Measurements from ENCODE around the gene EPS8L2.
"Not testable (repeated sequence)": the region's sequence is repeated elsewhere in the genome, so short reads cannot be mapped to it uniquely, and the experiment has no call there.

Gene EPS8L2

DNA sequence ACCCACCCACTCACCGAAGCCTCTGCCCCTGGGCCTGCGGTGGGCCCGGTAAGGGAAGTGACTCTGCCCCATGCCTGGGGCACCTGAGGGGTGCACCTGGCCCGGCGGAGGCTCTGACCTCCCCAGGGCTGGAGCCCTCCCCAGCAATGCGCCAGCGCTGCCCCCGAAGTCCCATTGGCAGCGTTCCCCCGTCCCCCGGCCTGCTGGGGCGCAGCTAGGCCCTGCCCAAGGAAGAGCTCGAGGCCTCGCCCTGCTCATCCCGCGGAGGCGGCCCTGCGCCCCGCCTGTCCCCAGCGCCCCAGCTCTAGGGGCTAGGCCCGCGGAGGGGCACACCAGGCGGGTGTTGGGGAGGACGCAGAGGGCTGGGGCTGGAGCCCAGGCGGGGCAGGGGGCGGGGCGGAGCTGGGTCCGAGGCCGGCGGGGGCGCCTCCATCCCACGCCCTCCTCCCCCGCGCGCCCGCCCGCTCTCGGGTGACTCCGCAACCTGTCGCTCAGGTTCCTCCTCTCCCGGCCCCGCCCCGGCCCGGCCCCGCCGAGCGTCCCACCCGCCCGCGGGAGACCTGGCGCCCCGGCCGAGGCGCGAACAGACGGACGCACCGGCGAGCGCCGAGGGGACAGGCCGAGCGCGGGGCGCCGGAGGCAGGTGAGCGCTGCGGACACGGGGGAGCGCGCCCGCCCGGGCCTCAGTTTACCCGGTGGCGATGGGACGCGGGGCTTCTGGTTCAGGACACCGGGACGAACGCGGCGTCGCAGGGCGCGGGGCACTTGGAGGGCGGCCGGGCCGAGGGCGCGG, at the start of gene EPS8L2:
Gene EPS8L2, plus strand, starts transcription at position 586 of the 793 bp plus-strand sequence. CDS start 3,177 bp downstream, outside the sequence.
- DNase-seq = no peak

DNA sequence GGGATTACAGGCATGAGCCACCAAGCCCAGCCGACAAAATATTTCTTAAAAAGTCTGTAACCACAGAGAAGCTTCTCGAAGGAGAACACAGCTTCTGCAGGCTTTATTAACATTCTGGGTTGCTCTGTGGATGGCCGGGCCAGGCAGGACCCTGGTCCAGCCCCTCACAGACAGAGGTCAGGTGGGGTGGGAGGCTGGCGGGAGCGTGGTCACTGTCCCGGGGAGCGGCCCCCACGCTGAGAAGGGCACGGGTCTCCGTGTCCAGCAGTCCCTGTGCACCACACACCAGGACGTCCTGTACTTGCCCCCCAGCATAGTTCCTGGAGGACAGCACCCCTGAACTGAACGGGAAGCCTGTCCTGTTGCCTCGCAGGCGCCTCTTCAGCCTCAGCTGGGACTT, 49.6 kb upstream of the EPS8L2 start:
- no peak for DNase-seq

DNA sequence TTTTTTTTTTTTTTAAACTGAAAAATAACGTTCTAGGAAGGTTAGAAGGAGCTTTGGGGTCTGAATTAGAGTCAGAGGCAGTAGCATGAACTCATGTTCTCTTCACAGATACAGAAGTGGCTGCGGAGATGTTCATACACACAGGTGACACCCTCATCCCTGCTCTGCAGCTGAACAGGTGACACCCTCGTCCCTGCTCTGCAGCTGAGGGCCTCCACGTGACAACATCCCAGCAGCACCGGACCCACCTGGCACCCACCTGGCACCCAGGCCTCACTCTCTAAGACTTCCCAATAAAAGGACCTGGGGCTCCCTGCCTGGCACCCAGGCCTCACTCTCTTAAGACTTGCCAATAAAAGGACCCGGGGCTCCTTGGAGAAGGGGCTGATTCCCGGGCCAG, 49.2 kb upstream of the EPS8L2 start:
- DNase-seq = no peak

- DNase-seq = no peak
These were observed 48.3 kb upstream of the EPS8L2 start for GRCh38 chr11:657691-658126.

GRCh38 chr11:659532-660085, 46.4 kb upstream of the EPS8L2 start:
- no peak for DNase-seq

GRCh38 chr11:660281-660680, 45.8 kb upstream of the EPS8L2 start:
- no peak for DNase-seq

- no peak for DNase-seq
These were observed 45.2 kb upstream of the EPS8L2 start for GRCh38 chr11:660681-661444.

- DNase-seq = no peak
These were observed 43.2 kb upstream of the EPS8L2 start for GRCh38 chr11:662689-663274.

- no peak for DNase-seq
These were observed 40.8 kb upstream of the EPS8L2 start for GRCh38 chr11:665062-665703.

DNA sequence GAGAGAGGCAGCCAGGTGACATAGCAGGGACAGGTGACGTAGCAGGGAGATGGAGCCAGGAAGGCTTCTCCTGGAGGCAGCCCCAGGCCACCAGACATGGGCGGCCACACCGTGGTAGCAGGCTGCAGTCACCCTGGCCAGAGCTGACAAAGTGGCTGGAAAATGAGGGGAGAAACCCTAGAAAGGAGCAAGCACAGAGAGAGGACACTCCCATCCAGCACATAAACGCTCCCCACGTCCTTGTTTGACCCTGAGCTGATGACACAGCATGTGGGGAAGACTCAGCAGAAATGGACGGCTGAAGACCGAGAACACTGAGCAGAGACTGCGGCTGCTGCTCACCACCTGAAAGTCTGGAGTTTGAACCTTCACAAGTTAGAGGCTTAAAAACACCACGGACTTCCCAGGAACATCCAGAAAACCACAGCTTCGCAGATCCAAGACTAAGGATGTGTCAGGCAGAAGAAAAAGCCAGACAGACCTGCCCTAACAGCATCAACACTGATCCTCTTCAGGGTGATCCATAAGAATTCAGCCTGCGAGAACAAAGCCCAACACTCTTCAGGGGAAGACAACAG, 40.2 kb upstream of the EPS8L2 start:
- no peak for DNase-seq

DNA sequence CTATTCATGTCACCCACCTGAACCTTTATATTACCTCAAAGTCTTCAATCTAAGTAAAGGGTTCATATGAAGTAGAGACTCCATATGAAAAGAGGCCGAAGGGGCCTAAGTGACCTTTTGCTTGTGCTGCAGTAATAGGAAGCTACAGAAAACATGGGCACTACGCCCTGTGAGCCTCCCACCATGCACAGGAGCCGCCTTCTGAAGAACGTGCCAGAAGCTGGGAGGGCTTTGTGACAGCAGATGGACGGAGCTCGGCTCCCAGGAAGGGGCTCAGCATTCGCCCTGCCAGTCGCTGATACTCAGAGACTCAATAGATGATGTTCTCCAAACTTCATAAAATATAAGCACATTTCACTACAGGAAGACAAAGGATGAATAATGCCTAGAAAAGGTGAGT, 32.2 kb upstream of the EPS8L2 start:
- DNase-seq = no peak

GRCh38 chr11:674406-674805, 31.6 kb upstream of the EPS8L2 start:
- DNase-seq = no peak

- no peak for DNase-seq
These were observed 27.7 kb upstream of the EPS8L2 start for GRCh38 chr11:678297-678696.

DNA sequence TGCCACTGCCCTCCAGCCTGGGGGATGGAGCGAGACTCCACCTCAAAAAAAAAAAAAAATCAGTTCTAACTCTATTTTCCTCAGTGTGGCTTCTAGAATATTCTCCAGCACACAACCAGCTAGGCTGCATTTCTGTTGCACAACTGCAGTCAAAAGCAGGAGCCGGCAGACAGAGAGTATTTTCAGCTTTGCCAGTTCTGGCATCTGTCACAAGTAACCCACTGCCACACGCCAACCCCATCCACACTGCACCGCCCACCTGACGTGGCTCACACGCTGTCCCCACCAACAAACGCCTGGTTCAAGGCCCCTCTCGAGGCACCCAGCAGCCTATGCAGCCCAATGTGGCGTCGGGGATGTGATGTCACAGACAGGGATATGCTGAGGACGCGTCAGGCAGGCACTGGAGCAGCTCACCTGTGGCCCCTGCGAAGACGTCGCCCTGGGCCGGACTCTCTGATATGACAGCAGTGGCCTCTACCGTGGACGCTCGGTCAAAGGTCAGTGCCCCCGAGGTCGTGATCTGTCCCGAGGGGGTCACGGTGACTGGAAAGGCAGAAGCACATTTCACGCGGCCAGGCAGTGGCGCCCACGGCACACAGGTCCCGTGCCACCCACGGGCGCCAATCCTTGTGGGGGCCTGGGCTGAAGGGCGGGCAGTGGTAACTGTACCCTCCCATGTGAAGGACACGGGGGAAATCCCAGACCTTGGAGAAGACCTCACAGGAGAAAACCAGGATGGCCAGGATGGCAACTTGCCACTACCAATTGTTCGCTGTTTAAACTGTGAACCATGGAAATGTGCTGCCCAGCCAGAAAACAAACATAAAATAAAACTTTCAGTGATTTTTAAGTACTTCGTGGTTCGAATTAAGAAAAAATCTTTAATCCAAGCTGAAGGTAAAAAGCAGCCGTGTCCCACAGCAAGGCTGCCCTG, 26.5 kb upstream of the EPS8L2 start:
- DNase-seq = no peak

DNA sequence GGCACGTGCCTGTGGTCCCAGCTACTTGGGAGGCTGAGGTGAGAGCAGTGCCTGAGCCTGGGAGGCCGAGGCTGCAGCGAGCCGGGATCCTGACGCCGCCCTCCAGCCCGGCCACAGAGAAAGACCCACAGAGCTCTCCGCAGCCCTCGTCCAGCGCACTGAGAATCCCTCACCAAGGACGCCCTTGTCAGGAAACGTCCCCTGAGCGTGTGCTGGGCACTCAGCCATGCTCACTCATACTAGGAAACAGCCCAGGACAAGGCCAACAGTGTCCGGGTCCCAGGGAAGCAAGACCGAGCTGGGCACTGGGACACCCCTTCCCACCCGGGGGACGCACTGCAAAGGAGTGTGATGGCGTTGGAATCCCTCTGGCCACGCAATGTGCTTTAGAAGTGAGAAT, 25.6 kb upstream of the EPS8L2 start:
- no peak for DNase-seq

DNA sequence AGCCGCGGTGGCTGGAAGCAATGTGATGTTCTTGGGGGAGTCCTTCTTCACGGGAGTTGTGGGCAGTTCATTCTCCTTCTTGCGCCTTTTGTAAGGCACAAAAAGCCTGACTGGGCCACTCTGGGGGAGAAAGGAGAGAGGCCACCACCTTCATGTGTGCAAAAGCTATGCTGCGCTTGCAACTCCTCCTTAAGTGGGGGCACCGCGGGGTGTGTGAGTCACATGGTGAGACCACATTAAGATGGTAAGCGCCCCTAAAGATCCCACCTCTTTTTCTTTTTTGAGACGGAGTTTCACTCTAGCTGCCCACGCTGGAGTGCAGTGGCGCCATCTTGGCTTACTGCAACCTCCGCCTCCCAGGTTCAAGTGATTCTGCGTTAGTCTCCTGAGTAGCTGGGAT, 25.1 kb upstream of the EPS8L2 start:
- no peak for DNase-seq

- DNase-seq = no peak
These were observed 19.4 kb upstream of the EPS8L2 start for GRCh38 chr11:686451-687243.

DNA sequence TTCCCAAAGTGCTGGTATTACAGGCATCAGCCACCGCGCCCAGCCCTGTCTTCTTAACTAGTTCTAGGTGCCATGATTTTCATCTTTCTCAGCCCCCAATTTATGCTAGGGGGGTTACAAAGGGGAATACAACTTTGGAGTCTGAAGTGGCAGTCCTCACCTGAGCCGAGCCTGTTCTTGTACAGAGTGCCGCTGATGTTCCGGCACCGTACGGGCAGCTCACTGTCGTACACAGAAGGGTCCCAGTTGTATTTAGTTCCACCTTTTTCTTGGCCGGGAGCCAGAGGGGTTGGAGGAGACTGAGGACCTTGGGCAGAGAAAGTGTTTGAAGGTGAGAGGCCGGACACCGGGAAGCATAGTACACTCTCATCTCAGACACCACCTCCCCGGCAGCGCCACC, 18.3 kb upstream of the EPS8L2 start:
- no peak for DNase-seq

- DNase-seq = no peak
These were observed 17.4 kb upstream of the EPS8L2 start for GRCh38 chr11:688681-689080.

GRCh38 chr11:689625-690024, 16.4 kb upstream of the EPS8L2 start:
- DNase-seq = no peak

- DNase-seq = not testable (repeated sequence)
These were observed 15.8 kb upstream of the EPS8L2 start for GRCh38 chr11:690244-690643.

Data from KG1 (cell line).